Activated effector memory CD4-positive, alpha-beta T cell treated with anti-CD3 and anti-CD28 coated beads, Interleukin-2, amount 50 U/mL, for 16 hours (primary cell): ENCODE results near the gene C2orf49.
A peak's percentile ranks its signal among the peaks of the same experiment; 100 is the strongest.

Experiments
- DNase-seq: peaks from one replicate; pipeline ENCODE4 v3.0.0-alpha.2; 2020

Gene C2orf49

DNA sequence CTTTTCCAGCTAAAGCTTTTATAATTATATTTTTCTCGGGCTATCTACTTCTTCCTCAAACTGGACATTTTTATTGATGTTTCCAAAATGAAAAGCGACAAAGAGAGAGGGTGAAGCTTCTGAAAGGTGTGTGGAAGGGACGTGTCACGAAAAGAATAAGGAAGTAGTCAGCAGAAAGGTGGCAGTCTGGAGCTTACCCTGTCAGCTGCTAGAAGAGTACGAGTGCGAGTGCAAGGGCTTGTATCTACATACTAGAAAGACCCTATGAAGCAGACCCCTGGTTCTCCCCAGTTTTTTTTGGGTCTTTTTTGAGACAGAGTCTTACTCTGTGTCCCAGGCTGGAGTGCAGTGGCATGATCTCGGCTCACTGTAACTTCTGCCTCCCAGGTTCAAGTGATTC lies 46.9 kb downstream of the C2orf49 start:
- DNase-seq = no peak

DNA sequence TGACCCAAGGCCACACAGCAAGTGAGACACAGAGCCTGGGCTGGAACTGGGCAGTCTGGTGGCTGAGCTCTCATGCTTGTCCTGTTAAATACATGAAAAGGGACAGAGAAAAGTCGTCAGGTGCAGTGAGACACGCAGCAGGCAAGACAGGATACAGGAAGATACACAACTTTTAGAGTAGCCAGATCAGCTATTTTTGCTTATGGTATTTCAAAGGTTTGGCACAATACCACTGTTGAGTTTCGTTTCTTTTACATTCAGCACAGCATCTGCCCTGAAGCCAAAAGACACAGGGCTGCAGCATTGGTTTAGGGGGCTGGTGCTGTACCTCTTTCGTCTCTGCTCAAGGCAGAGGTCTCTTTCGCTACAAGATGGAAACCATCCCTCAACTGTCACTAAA lies 47.5 kb downstream of the C2orf49 start:
- peak; percentile 22 for DNase-seq

DNA sequence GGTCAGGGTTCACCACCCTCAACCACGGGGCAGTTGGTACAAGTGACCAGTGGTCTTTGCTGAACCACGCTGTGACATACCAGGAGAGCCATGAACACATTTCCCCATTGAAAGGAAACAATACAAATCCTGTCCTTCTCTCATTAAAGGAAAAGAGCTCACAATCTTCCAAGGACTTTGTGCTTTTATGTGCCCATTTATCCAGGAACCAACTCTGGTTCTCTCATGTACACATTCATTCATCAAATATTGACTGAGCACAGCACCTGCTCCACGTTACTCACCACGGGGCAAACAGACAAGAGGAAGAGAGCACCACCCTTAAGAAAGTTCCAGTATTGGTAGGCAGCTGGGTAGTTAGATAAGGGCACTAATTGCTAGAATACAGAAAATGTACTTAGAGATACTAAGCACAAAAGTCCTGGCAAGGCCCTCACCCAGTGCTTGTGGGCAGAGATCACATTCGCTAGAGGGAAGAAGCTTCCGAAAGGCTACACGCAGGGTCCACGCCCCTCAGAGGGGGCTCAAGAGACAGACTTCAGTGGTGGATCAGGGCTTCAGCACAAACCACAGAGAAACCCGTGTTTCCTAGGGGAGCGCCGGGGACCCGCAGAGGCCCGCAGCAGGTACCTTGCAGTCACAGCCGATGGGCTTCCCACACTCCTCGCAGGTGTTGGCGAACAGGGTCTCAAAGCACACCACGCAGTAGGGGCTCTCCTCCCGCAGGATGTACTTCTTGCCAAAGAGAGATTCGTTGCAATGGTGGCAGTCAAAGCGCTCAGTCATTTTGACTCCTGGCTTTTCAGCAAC lies 48.6 kb downstream of the C2orf49 start:
- DNase-seq = peak; percentile 44

DNA sequence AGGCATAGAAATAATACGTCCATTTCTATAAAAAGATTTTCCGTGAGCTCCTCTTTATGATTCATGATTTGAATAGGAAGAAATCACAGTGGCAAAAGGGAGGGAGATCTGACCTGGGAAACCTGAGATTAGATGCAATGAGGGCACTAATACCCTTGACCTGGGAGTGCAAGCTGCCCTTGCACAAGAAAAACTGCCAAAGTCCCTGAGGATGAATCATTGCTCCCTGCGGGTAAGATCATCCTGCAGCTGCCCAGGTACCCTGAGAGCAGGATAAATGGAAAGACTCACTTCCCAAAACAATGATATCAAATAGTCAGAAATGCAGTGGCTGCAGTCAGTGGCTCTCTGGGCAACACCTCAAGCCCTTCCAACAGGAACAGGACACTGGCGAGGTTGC lies 49.9 kb downstream of the C2orf49 start:
- DNase-seq = no peak

DNA sequence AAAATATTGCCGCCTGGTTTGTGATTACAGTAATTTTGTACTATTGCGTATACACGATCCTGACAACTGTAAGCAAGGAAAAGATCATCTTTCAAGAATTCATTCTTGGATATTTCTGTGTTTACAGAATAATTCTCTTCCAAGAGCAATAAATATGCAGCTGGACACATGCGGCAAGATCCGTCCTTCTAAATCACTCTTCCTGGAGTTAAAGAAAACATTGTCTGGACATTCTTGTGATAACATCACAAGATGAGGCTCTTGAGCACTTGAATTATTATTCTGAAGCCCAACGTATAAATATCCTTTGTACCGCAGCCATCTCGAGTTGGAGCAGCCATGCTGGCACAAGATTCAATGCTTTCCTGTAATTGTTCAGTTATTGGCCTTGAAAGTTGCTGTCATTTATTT lies 51.6 kb downstream of the C2orf49 start:
- no peak for DNase-seq

DNA sequence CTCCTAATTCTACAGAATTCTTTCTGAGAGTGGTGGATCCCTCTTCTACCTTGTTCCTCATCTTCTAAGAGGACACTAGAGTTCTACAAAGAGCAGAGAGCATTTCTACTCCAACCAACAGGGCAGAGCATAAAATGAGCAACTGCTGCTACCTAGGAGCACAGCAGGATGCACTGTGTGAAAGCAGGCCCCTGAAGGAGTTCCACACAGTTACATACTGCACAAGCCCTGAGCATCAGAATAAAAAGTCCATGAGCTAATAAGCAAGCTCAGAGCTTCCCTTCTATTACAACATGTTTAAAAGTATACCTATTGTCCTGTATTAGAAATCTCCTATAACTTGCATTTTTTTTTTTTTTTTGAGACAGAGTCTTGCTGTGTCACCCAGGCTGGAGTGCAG lies 53.1 kb downstream of the C2orf49 start:
- DNase-seq = no peak

DNA sequence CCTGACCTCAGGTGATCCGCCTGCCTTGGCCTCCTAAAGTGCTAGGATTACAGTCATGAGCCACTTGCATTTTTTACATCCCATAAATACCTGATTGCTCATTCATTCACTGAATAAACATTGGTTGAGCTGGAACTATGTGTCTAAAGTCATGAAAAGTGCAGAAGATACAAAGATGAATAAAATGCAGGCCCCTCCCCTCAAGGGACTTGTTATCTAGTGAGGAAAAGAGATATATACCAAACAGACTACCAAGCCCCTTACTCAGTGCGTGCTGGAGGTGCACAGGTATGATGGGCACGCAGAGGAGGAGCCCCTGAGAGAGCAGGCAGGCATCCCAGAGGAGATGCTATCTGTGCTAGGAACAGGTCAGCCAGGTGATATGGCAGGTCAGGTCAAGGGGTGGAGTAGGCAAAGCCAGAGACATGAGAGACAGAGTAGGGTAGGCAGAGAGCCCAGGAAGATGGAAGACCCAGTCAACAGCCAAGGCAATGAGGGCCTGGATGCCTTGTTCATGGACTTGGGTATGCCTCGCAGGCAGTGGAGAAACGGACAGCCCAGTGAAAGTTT lies 53.8 kb downstream of the C2orf49 start:
- no peak for DNase-seq

DNA sequence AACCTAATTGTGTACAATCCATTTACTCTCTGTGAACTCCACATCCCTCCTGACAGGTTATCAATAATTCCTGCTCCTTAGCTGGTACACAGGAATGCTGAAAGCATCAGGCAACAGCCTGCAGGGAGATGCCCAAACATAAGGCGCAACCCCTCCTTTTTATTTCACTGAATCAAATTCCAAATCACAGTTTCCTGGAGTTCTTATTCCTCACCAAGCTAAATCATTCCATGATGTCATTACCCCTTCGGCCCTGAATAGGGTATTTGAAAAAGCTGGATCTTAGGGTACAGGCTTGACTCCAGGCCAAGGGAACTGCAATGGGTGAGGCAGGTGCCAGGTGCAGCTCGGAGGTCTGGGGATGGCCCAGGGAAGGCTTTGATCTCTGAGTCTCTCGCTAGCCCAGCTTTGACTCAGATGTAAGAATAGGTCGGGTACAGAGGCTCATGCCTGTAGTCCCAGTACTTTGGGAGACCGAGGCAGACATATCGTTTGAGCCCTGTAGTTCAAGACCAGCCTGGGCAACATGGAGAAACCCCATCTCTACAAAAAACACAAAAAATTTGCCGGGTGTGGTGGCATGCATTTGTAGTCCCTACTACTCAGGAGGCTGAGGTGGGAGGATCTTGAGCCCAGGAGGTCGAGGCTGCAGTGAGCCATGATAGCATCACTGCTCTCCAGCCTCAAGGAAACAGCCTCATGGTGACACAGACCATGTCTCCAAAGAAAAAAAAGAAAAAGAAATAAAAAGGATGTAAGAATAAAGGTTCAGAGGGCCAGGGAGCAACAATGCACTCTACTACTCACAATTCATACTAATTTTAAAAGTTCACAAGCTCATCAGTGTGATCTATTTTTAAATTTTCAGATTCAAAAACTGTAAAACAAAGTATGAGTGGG lies 54.7 kb downstream of the C2orf49 start:
- DNase-seq = no peak

DNA sequence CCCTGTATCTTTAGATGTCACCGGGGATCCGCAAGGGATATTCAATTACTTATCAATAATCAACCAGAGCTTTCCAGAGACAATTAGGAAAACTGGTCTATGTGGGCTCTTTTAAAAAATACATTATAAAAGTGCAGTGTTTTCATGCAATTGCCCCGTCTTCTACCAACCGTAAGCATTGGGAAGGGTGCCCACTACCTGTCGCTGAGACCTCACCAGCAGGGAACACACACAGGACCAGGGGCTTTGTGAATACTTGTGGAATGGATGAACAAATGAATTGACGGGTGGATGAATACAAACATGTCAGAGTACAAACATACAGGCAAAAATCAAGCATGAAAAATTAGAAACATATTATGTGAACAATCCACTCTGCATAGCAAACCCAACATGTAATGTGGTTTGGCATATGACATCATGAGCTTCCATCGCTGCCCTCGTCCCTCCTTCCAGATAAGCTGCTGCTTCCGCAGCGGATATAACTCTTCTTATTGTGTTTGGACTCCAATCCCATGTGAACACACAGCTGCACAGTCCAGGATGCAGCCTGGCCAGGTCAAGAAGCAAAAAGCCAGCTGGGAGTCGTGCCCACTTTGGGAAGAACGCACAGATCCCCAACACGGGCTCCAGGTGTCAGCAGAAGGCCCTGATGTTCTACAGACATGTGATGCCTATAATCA lies 56.2 kb downstream of the C2orf49 start:
- no peak for DNase-seq

DNA sequence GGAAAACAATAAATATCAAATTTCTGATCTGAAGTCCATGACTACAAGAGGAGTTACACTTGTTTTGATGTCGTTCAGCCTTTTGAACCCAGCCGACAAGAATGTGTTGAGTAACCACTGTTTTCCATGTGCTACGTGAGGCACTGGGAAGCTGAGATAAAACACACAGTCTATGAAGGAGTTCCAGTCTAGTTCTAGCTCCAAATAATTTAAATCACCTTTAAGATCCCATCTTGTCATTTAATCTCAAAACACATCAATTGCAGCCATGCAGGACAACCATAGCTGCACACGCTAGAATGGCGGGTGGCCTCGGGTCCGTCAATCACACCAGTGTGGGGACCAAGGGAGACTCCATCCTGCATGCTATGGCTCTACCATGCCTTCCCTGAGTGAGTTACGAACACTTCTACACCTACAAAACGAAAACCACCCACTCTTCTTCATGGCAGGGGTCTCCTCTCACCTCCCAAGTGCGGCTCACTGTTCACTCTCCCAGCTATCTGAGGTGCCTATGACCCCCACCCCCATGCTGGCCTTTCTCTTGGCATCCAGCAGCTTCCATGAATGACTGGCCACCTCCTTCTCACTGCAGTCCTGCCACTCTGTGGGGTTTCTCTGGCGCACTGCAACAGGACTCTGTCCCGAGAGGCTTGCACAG lies 57.7 kb downstream of the C2orf49 start:
- DNase-seq = no peak

DNA sequence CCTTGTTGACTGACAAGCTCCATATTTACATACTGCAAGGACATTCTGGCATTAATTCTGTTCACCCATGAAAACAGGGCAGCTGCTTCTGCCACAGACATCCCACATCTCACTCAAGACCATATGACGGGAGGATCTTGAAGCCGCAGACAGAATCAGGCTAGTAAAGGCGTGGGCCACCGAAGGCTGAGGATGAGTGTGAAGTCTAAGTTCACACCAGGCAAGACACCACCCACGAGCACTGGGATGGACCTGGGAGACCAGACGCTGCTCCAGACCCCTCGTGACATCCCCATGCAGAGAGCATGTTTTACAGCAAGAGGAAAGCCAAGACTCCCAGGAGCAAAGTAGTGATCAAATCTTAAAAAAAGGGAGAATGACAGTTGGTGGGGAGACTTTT lies 58.4 kb downstream of the C2orf49 start:
- no peak for DNase-seq

DNA sequence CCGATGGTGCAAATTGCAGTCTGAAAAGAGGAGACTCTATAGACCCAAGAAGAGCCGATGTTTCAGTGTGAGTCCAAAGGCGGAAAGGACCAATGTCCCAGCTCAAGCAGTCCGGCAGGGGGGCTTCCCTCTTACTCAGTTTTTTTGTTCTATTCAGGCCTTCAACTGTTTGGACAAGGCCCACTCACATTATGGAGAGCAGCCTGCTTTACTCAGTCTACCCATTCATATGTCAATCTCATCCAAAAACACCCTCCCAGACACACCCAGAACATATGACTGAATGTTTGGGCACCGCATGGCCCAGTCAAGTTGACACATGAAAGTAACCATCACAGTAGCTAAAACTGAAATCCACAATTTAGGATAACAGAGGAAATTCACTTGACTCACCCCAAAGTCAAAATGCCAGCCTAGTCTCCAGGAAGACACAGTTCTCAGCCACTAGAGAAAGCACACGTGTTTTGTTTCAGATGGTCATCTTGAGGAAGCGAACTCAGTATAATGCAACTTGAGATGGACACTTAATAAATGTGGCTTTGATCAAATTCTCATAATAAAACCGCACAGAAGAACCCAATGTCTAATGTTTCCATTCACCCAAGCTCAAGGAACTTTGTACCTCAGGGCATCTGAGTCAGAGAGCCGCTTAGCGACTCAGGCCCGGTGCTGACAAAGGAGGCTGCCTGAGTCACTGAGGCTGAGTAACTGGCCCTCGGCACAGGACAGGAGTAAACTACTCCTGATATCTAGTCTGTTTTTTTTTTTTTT lies 59.1 kb downstream of the C2orf49 start:
- DNase-seq = peak; percentile 75

DNA sequence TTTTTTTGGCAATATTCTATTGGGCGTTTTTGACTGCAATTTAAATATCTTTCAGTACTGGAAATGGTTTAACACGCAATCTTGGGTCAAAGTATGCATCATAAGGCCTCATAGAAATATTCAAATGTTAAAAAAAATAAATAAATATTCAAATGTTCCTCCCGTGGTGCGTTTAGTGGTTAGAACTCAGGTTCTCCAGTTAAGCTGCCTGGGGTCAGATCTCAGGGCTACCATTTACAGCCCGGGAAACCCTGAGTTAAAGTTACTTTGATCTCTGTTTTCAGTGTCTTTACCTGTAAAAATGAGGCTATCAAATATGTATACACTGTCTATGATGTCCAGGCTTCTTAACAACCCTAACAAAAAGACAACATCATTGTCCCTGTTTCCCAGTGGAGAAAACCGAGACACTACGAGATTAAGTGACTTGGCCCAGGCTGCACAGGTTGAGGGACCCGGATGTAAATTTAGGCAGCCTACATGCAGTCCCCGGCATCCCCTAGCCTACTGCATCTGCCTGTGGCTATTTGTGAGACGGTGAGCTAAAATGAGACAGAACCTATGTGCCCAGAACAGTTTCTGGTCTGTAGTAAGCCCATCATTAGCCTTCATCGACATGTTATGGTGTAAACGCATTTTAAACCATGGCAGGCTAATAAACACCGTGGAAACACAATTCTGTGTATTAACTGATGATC lies 59.8 kb downstream of the C2orf49 start:
- no peak for DNase-seq

DNA sequence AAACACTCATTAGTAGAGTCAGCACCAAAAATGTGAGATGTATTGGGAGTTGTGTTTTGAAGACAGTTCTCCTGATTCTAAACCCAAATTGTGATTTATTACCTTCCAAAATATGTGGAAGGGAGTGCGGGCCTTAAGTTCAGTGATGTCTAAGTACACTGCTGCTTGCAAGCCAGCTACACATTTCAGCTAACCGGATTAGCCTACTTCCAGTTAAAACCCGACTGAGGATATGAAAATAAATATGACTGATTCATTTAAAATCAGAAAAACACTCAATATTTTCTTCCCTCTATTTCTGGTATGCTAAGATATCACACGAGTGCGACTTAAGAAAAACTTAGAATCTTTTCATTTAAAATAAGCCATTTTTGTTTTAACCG lies 60.6 kb downstream of the C2orf49 start:
- DNase-seq = no peak

DNA sequence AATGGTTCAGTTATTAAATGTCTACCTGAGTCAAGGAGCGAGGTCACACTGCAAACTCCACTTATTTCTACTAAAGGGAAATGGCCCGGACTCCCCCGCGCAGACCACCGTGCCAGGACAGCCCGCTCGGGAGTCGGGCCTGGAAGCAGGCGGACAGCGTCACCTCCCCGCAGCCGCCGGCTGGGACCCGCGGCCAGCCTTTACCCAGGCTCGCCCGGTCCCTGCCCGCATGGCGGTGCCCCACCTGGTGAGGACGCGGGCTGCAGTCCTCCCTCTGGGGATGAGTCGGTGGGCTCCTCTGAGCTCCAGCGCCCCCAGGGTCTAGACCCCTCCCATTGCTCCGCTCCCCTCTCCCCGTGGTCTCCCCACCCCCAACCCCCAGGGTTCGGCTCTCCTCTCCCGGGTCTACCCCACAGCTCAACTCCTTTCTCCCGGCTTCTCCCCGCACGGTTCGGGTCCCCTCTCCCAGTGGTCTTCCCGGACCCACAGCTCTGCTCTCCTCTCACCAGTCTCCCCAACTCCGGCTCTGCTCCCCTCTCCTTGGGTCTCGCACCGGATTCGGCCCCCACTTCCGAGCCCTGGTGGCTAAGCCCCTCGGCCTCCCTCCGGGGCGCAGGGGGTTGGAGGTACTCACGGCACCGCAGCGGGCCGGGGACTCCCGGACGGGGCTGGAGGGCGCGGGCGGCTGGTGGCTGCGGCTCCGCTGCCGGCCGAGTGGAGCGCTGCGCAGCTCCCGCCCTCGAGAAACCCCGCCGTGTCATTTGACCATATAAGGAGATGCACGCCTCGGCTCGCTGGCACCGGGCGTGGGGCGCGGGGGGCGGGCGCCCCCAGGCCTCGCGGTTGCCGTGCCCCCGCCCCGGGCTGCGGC lies 61.2 kb downstream of the C2orf49 start, which contains the start of gene FHL2:
Gene FHL2, minus strand, starts transcription at position 716 of the 871 bp plus-strand sequence. CDS start 12,535 bp downstream, outside the sequence.
- DNase-seq = peak; percentile 87
